Activated B cell treated with CpG ODN at 0.5 μM for 24 hours (primary cell): ENCODE data around the gene APOL4. TPM values are rescaled to one million over a fixed set of nuclear protein-coding genes. Genes with fewer than 3 reads are reported as not detected.

Source experiments
- ATAC-seq: fragments of 200-7000 bp; cut with Tn5 transposase; one replicate; pipeline ENCODE4 v1.10.0; 2021; ENCODE audit warnings: low read depth, mild to moderate bottlenecking, moderate library complexity
- CTCF ChIA-PET: fragments of 350-600 bp; sonication (Branson Sonifier 250); formaldehyde crosslinking; loops from one replicate; lab custom pipeline; 2021; ENCODE audit warnings: antibody characterized with exemption; lab: Charles Lee
- POLR2A ChIA-PET: fragments of 350-600 bp; sonication (Branson Sonifier 250); formaldehyde crosslinking; loops from one replicate; lab custom pipeline; 2021; ENCODE audit warnings: antibody characterized with exemption; lab: Charles Lee
- DNase-seq: peaks from one replicate; pipeline ENCODE4 v3.0.0; 2022
- H3K27ac Mint-ChIP-seq: one replicate; pipeline ENCODE4 v1.8.0; 2020; ENCODE audit warnings: mixed read lengths
- H3K27me3 Mint-ChIP-seq: one replicate; pipeline ENCODE4 v1.8.0; 2021; ENCODE audit warnings: mixed read lengths
- H3K36me3 Mint-ChIP-seq: one replicate; pipeline ENCODE4 v1.8.0; 2021; ENCODE audit warnings: low read depth, mixed read lengths
- H3K4me1 Mint-ChIP-seq: one replicate; pipeline ENCODE4 v1.8.0; 2021; ENCODE audit warnings: mixed read lengths
- H3K4me3 Mint-ChIP-seq: one replicate; pipeline ENCODE4 v1.8.0; 2020; ENCODE audit warnings: mild to moderate bottlenecking, mixed read lengths
- H3K9me3 Mint-ChIP-seq: one replicate; pipeline ENCODE4 v1.8.0; 2020; ENCODE audit warnings: mixed read lengths
- CTCF ChIP-seq: fragments of 200-600 bp; IDR thresholded peaks from one replicate; pipeline ENCODE4 v1.8.0; 2022; ENCODE audit warnings: antibody characterized with exemption, mild to moderate bottlenecking
- intact Hi-C: fragments of 100-400 bp; cut with micrococcal nuclease; formaldehyde crosslinking; loops from one replicate; pipeline ENCODE4 v1.15.1; 2024
- total RNA-seq: library from RNA; stranded (reverse); gene quantifications from 2 replicates; pipeline ENCODE4 v1.2.3, GENCODE V29; 2022

Gene APOL4
- total RNA-seq, 1 donor from 2014 or later, result not detected

GRCh38 chr22:36149441-36149840 lies 52.2 kb downstream of the APOL4 start:
- peaks cover 81% of the 10 kb centered on the region for H3K36me3 Mint-ChIP-seq
- no peak for TF ChIP-seq CTCF
- CTCF ChIA-PET, result interaction anchor here (5.4 kb wide), 1 partner anchor 29 kb away, joined by 70 read pairs; no protein-coding TSS in a partner anchor
- no peaks in the 10 kb centered on the region for H3K27me3 Mint-ChIP-seq
- H3K9me3 Mint-ChIP-seq, result no peaks in the 10 kb centered on the region
- DNase-seq (no peak), ATAC-seq (no peak)
- peaks cover 13% of the 10 kb centered on the region for H3K4me1 Mint-ChIP-seq
- intact Hi-C loops, result no loop called here
- no peak overlapping the region for H3K4me3 Mint-ChIP-seq
- POLR2A ChIA-PET, result no interaction called here
- no peak overlapping the region for H3K27ac Mint-ChIP-seq

GRCh38 chr22:36148411-36148810 lies 53.2 kb downstream of the APOL4 start:
- POLR2A ChIA-PET, result no interaction called here
- CTCF ChIA-PET, result interaction anchor here (5.4 kb wide), 1 partner anchor 30 kb away, joined by 70 read pairs; no protein-coding TSS in a partner anchor
- Mint-ChIP-seq H3K4me1 (peaks cover 10% of the 10 kb centered on the region), H3K9me3 (no peaks in the 10 kb centered on the region), H3K27me3 (no peaks in the 10 kb centered on the region), H3K36me3 (peaks cover 83% of the 10 kb centered on the region), H3K27ac (no peak overlapping the region), H3K4me3 (no peak overlapping the region)
- no peak for TF ChIP-seq CTCF
- DNase-seq, result no peak
- ATAC-seq, result no peak
- intact Hi-C loops, result no loop called here

GRCh38 chr22:36147196-36147791 lies 54.3 kb downstream of the APOL4 start:
- H3K9me3 Mint-ChIP-seq, result no peaks in the 10 kb centered on the region
- no peak for TF ChIP-seq CTCF
- H3K27me3 Mint-ChIP-seq, result no peaks in the 10 kb centered on the region
- H3K4me3 Mint-ChIP-seq, result no peak overlapping the region
- intact Hi-C loops, result no loop called here
- H3K27ac Mint-ChIP-seq, result no peak overlapping the region
- ChIA-PET POLR2A (no interaction called here), CTCF (interaction anchor here (5.4 kb wide), 1 partner anchor 31 kb away, joined by 70 read pairs; no protein-coding TSS in a partner anchor)
- ATAC-seq (no peak), DNase-seq (no peak)
- peaks cover 10% of the 10 kb centered on the region for H3K4me1 Mint-ChIP-seq
- H3K36me3 Mint-ChIP-seq, result peaks cover 89% of the 10 kb centered on the region

DNA sequence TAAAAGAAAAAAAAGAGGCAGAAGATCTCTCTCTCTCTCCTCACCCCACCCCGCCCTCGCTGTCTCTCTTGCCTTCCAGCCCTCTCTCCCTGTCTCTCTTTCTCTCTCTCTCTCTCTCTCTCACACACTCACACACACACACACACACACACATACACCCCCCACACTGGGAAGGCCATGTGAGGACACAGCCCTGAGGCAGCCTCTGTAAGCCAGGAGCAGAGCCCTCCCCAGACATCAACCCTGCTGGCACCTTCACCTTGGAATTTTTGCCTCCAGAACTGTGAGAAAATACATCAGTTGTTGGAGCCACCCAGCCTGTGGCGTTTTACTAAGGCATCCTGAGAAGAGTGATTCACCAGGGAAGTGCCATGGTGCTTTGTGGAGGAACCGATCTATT lies 55.7 kb downstream of the APOL4 start:
- DNase-seq (no peak), ATAC-seq (no peak)
- Mint-ChIP-seq H3K36me3 (peaks cover 91% of the 10 kb centered on the region), H3K27ac (no peak overlapping the region), H3K9me3 (no peaks in the 10 kb centered on the region), H3K4me3 (no peak overlapping the region), H3K27me3 (no peaks in the 10 kb centered on the region), H3K4me1 (peaks cover 2% of the 10 kb centered on the region)
- CTCF ChIA-PET, result interaction anchor here (2.0 to 5.4 kb wide), 3 partner anchors 33 to 341 kb away, joined by 10 to 70 read pairs (median 11); no protein-coding TSS in a partner anchor
- TF ChIP-seq CTCF, result no peak
- POLR2A ChIA-PET, result interaction anchor here (0.7 kb wide), 1 partner anchor 318 kb away, joined by 6 read pairs; no protein-coding TSS in a partner anchor
- intact Hi-C loops, result loop anchor here (1.0 kb wide), 4 partner anchors 34 to 340 kb away; no protein-coding TSS in a partner anchor

- DNase-seq, result no peak
Measured at GRCh38 chr22:36144886-36145541, 56.6 kb downstream of the APOL4 start.

More at GRCh38 chr22:36144886-36145541, 56.6 kb downstream of the APOL4 start:
- ChIA-PET POLR2A (interaction anchor here (0.7 kb wide), 4 partner anchors 13 to 140 kb away, joined by 3 to 8 read pairs (median 4); no protein-coding TSS in a partner anchor), CTCF (interaction anchor here (0.7 to 5.4 kb wide), 7 partner anchors 15 to 342 kb away, joined by 3 to 70 read pairs (median 7); partner anchors contain the start of gene APOL3)
- no peak for TF ChIP-seq CTCF
- no peak overlapping the region for H3K4me3 Mint-ChIP-seq
- intact Hi-C loops, result loop anchor here (1.0 kb wide), 4 partner anchors 35 to 341 kb away; no protein-coding TSS in a partner anchor
- H3K27me3 Mint-ChIP-seq, result no peaks in the 10 kb centered on the region
- no peak overlapping the region for H3K27ac Mint-ChIP-seq
- peak; percentile 64 for ATAC-seq
- H3K4me1 Mint-ChIP-seq, result no peaks in the 10 kb centered on the region
- peaks cover 89% of the 10 kb centered on the region for H3K36me3 Mint-ChIP-seq
- H3K9me3 Mint-ChIP-seq, result no peaks in the 10 kb centered on the region
